Measurements from ENCODE around the gene EEF1A2.

Gene EEF1A2

DNA sequence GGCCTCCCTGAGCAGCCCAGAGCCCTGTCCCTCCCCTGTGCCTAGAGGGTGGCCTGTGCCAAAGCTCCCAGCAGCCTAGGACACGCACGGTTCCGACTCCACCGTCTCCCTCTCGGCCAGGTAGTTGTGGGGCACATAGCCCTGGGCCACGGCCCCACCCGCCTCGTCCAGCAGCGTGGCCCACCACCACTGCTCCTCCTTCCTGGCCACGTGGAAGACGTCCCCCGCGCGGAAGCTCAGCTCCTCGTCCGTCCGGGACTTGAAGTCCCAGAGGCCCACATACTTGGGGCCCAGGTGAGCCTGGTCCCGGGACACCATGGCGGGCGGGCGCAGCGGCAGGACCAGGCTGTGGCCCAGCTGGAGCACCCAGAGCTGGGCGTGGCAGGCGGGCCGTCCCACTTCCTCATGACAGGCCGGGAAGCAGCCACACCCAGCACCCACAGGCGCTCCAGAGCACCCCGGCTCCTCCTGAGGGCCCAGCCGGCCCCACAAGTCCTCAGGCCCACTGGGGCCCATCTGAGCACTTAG, 38.2 kb upstream of the EEF1A2 start, which contains the start of gene PTK6:
TSS of gene PTK6 (minus strand) at position 380 of the 528 bp plus-strand sequence. CDS start at position 318, 62 bp downstream.
- no peak for DNase-seq (ENCODE audit: low read depth)

DNA sequence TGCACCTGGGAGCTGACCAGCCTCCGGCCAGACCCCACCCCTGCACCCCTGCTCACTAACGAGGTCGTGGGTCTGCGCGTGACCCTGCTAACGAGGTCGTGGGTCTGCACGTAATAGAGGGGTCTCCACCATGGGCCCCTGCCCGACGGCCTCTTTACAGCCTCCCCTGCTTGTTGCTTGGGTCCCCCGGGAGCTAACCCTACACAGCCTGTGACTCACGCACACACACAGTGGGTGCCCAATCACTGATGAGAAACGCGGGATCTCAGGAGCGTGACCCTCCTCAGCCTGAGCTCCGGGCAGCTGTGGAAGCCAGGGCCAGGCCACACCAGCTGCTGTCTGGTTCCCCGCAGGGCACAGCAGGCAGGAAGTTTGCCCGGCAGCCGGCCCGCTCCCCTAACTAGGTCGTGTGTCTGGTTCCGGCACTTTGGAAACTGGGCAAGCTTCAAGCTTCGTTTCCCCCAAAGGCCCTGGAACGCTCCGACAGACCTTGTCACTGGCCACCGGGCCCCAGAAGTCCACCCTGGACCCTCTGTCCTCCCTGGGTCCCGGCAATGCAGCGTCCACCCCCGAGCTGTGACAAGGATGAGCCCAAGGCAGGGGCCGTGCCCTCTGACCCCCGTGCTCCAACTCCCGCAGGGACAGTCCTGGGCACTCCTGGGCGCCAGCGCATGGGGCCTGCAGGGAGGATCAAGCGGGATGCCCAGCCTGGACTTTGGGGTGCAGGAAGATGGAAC, 37.5 kb upstream of the EEF1A2 start:
- DNase-seq (ENCODE audit: low read depth): peak; percentile 55

DNA sequence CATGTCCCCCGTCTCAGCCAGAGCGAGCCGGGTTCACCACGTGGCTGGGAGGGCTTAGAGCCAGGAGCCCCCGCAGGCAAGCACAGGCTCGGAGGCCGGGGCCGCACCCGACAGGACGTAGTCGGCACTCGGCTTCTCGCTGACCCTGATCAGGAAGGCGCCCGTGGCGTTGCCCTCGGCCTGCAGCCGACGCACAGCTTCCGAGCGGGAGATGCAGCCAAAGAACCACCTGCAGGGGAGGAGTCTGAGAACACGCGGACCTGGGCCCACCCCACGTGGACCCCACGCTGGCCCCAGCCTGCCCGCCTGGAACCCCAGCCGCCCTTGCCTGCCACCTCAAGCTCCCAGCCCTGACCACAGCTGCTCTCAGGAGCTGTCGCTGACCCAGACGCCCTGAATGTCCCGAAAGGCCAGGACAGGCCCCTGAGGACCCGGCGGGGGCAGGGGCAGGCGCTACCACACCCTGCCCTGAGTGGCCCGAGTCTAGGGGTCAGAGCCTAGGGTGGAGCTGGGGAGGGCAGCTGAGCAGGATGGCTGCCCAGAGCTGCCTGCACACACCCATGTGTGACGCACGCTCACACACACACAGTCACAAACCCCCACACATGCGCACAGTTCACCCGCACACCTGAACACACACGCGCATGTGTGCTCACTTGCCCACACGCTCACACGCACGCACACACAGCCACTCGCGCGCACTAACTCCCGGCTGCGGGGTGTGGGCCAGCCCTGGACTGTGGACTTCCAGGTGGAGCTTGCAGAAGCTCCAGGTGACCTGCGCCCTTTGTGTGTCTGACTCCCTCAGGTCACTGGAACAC, 36.2 kb upstream of the EEF1A2 start:
- peak; percentile 21 for DNase-seq (ENCODE audit: low read depth)

DNA sequence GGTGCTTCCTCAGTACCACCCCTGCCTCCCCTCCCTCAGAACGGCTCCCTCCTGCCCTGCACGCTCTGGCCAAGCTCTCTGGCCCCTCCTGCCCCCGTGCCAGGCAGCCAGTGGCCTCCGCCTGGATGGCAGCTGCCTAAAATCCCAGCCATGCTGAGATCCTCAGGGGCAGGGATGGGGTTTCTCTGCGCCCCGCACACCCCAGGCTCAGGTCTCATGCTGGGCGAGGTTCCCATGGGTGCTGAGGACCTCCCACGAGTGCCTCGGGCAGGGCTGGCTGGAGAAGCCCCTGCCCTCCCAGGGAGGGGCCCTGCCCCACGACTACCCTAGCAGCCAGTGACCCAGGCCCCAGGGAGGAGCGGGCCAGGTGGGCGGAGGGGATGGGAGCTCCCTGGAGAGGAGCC, 35.5 kb upstream of the EEF1A2 start:
- no peak for DNase-seq (ENCODE audit: low read depth)

DNA sequence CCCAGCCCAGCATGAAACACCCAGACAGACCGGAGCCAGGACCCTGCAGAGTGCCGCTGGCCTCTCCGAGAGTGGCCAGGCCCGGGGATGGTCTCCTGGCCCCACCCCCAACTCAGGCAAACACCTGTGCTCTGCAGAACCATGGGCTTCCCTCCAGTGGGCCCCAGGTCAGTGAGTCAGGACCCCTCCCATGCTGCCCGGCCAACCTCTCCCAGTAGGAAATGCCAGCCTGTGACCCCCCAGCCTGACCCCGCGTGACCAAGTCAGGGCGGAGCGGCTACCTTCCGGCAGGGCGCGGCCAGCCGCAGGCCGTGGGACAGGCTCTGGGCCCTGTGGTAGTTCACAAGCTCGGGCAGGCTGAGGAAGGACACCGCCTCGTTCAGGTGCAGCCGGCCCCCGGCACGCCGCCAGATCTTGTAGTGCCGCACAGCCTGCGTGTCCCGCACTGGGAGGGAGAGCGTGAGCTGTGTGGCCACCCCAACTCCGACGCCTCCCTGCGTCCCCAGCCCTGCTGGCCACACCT, 35.0 kb upstream of the EEF1A2 start:
- DNase-seq (ENCODE audit: low read depth): no peak

DNA sequence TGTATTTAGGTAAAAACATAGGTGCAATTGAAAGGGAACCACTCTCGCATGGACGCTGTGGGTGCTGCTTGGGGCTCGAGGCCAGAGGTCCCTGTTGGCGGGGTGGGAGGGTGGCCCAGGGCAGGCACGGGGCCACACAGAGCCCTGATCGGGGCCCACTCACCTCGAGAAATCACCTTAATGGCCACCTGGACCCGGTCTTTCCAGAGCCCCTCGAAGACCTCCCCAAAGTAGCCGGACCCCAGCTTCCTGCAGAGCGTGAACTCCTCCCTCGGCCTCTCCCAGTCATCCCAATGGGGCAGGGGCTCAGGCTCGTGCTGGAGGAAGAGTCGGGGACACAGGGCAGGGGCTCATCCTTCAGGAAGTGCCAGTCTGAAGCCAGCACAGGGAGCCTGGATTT, 34.5 kb upstream of the EEF1A2 start:
- no peak for DNase-seq (ENCODE audit: low read depth)

DNA sequence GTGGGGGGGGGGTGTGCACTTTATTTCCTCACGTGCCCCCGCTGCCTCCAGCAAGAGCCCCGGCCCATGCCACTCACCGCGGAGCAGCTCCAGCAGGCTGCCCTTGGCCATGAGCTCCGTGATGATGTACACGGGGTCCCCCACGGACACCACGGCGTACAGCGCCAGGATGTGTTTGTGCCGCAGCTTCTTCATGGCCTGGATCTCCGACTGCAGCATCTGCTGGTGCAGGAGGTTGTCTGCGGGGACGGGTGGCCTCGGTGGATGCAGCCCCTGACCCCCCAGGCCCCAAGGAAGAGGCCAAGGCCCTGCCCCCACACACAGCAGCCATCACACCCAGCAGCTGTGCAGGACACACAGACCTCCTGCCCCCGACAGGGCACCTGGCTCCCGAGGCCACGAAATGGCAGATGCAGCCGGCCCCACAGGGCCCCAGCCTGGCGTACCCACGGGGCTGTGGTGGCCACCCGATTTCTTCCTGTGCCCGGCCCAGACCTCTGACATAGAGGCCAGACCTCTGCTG, 33.6 kb upstream of the EEF1A2 start:
- DNase-seq (ENCODE audit: low read depth): no peak

DNA sequence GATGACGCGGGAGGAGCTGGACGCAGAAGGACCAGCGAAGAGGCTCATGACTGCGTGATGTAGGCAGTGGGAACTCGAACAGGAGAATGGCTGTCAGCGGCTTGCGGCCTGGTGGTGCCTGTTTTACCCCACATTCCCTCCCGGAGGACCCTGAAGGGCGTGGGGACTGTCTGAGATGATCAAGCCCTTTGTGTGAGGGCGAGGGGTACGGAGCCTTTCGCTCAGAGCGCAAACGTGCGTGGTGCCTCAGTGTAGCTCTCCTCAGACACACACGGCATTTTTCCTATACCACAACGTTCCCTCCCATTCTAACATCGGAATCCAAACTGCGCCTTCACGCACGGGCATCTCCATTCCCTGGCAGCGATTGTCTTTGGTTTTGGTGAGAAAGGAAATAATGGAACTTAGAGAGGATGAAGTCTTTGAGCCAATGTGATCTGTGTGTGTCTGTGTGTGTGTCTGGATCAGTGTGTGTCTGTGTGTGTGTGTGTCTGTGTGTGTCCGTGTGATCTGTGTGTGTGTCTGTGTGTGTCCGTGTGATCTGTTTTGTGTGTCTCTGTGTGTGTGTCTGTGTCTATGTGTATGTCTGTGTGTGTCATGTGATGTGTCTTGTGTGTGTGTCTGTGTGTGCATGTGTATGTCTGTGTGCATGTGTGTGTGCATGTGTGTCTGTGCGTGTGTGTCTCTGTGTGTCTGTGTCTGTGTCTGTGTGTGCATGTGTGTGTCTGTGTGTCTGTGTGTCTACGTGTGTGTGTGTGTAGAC, 33.0 kb upstream of the EEF1A2 start:
- DNase-seq (ENCODE audit: low read depth): no peak

DNA sequence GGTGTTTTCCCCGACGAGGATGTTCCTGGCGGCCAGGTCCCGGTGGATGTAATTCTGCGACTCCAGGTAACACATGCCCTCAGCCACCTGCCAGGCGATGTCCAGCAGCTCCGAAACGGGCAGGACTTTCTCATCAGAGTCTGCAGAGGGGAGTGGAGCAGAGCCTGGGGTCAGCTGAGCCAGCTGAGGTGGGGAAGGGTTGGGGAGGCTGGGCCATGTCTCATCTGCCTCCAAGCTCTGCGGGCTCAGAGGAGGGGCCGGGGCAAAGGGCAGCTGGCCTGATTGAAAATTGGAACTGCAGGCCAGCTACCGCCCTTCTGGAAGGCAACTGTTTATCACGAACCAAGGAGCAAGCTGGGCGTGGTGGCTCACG, 31.9 kb upstream of the EEF1A2 start:
- no peak for DNase-seq (ENCODE audit: low read depth)

DNA sequence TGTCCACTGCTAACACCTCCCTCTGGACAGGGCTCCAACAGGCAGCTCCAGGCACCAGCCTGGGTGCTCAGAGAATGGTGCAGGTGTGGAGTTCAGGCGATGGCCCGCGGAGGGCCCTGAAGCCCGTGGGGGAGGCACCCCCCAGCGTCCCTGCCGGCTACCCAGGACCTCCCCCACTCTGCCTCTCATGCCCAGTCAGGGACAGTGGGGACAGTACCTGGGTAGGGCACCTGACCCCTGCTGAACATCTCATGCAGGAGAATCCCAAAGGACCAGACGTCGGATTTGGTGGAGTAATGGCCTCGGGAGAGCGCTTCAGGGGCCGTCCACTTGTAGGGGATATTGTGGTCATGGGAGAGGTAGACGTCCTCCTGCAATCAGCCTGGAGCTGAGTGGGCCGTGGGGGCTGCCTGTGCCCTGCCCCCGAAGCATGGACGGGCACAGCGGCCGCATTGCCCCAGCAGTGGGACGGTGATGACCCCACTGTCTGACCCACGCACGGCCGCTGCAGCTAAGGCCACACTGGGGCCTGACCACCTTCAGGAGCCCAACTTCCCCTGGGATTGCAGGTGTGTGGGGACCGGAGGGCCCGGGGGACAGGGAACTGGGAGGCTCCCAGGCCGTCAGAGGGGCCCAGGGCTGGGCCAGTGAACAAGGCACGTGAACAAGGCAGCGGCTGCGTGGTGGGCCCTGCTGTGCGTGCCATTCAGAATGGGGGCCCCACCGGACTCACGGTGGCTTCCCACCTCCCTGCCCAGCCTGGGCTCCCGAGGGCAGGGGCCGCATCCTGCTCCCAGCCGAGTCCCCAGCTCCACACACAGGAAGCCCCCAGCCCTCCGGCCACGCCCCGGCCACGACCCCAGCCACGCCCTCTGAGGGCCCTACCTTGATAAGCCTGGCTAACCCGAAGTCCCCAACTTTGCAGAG, 31.2 kb upstream of the EEF1A2 start:
- no peak for DNase-seq (ENCODE audit: low read depth)

DNA sequence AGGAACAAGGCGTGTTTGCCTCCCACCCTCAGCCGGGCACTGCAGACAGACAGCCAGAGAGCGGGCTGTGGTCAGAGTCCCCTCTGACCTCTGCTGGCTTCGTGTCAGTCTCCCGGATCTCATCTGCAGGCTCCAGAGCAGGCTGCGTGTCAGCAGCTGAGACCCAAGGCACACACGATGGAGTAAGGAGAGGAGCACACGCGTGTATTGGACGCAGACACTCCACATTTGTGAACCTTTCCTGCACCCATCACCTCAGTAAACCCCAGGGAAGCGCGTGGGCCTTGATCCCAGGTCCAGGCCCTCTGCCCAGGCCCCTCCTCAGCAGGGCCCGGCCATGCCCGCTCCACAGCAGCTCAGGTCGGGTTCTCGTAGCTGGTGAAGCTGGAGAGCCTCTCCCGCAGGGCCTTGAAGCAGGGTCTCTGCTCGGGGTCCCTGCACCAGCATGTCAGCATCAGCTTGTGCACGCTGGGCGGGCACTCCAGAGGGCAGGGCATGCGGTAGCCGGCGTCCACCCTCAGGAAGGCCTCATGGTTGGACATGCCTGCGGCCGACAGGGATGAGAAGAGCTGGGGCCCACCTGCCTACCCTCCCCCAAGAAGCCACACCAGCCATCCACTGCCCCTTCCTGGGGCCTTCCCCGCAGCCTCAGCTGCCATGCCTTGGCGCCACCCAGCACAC, 30.4 kb upstream of the EEF1A2 start:
- no peak for DNase-seq (ENCODE audit: low read depth)

DNA sequence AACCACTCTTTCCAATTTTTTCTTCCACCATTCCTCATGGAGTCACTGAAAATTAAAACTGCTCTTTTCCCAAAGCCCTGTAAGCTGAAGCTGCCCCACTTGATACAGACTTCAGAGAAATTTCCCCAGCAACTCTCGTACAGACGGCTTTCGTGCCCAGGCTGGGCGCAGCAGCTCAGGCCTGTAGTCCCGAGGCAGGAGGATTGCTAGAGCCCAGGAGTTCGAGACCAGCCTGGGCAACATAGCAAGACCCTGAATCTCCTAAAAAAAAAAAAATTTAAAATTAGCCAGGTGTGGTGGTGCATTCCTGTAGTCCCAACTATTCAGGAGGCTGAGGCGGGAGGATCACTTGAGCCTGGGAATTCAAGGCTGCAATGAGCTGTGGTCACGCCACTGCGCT, 28.3 kb upstream of the EEF1A2 start:
- no peak for DNase-seq (ENCODE audit: low read depth)

DNA sequence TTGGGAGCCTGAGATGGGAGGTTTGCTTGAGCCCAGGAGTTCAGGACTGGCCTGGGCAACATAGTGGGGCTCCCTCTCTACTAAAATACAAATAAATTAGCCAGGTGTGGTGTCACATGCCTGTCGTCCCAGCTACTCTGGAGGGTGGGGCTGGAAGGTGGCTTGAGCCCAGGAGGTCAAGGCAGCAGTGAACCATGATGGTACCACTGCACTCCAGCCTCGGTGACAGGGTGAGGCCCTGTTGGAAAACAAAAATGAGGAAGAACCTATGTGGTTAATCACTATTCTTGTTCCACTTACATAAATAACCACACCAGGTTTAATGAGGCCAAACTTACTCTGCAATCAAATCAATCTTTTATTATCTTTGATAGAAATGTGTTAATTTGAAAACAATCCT, 27.1 kb upstream of the EEF1A2 start:
- no peak for DNase-seq (ENCODE audit: low read depth)

DNA sequence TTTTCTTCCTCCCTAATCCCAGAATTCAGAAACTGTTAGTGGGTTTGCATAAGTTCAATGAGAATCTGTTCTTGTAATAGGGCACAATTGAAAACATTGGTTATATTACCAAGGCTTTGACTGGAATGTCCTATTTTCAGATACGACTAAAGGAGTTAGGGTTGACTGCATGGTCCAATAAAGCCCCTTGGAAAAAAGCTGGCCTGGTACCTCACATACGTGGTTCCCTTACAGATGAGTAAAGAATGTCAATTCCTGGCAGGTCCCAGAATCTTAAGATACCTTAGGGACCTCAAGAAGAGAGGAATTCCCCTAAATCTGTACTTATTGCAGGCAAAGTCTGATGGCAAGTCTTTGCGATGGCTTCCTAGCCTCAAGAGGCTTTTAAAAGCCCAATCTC, 26.3 kb upstream of the EEF1A2 start:
- DNase-seq (ENCODE audit: low read depth): no peak

DNA sequence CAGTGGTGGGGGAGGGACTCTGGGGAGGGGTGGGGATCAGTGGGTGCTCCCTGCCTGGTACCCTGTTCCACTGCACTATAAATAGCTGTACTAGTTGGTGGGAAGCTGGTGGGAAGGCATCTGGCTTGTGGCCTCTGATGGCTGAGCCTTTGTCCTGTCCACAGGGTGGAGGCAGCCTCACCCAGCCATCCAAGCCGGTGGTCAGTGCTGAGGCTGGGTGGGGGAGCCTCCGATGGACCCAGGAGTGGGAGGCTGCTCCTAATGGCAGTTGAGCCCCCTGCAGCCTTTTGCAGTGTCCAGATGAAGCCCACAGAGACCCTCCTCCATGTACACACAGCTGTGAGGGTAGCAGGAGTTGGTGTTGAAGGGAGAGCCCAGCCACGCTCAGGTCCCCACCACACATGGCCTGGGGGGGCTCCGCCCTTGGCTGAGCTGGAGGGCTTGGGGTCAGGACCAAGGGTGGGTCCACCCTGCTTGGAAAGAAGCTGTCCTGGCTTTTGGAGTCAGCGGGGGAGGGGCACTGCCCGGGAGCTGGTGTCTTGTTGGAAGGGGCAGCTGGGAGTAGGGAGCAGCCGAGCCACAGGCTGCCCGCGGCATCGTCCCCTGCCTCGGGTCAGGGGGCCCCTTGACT, 24.2 kb upstream of the EEF1A2 start:
- no peak for DNase-seq (ENCODE audit: low read depth)

DNA sequence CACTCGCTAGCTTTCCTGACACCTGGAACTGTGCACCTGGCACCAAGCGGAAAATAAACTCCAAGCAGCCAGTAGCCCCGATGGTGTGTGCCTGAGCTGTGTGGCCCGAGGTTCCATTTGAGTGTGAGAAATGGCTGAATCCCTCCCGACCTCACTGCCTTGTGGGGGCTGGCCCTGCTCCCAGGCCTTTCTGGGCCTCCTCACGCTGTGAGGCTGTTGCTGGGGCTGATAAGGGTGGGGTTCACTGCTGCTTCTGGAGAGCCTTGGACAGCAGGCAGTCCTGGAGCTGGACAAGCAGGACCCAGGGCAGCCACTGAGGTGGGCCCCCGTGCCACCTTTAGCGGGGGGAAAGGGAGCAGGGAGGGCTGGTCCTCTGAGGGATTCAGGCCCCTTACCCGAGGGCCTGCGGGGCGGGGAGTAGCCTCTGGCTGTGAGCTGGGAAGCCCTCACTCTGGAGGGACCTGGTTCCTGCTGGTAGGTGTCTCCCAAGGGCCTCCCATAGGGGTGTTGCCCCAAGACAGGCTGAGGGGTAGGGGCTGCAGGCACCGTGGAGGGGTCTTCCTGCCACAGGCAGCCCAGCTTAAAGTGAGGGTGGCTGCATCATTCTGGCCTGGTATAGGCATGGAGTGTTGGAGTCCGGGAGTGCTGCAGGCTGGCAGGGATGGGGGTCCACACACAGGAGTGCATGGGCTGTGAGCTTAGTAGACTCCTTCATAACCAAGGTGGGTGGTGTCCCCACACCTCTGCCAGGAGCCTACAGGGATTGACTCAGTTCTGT, 23.4 kb upstream of the EEF1A2 start:
- DNase-seq (ENCODE audit: low read depth): no peak

DNA sequence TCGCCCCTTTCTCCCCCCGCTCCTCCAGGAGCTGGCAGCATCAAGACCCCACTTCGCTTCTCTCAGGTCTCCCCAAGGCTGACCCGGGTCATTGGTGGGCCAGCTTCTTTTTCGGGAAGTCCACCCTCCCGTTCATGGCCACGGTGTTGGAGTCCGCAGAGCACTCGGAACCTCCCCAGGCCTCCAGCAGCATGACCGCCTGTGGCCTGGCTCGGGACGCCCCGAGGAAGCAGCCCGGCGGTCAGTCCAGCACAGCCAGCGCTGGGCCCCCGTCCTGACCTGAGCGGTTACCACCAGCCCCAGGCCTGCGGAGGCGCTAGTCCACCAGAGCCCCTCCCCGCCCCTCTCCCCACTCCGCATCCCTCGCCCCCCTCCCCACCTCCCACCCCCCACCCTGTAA, 22.7 kb upstream of the EEF1A2 start:
- no peak for DNase-seq (ENCODE audit: low read depth)

DNA sequence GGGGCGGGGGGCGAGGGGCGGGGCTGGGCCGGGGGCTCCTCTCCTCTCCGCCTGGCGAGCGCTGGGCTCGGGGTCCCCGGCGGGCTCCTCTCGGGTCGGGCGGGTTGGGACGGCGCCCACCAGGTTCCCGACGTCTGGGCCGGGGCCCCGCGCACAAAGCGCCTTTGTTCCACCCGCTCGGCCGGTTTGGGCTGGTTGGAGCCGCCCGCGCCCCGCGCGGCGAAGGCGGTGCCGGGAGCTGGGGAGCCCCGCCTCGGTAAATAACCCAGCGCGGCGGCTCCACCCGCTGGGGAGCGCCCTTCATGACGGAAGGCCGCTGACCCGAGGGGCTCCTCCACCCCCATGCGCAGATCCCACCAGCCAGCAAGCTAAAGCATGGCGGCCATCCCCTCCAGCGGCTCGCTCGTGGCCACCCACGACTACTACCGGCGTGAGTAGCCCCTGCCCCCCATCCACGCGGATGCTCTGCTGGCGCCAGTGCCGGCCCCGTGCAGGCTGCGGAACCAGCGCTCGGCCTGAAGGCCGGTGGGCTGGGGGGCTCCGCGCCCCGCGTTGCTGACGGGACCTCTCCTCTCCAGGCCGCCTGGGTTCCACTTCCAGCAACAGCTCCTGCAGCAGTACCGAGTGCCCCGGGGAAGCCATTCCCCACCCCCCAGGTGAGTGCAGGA, 22.2 kb upstream of the EEF1A2 start:
- DNase-seq (ENCODE audit: low read depth): peak; percentile 42

Measured in fibroblast of gingiva (primary cell).